Muscle layer of colon (tissue), 2 donors: ENCODE data around the gene GIMAP4.
"Not testable (repeated sequence)": the region's sequence is repeated elsewhere in the genome, so short reads cannot be mapped to it uniquely, and the experiment has no call there.

Experiments
- H3K27ac ChIP-seq: one replicate; pipeline ENCODE4 v1.7.0; 2013; ENCODE audit warnings: low read depth, mild to moderate bottlenecking, low read length, moderate library complexity
- H3K27me3 ChIP-seq, 2 donors: one replicate each; pipeline ENCODE4 v1.7.0; 2013; ENCODE audit warnings: low read length in 2 of 2, mild to moderate bottlenecking in 2 of 2; ENCODE audit not compliant: insufficient read depth in 2 of 2, control insufficient read depth in 1 of 2
- H3K36me3 ChIP-seq: one replicate; pipeline ENCODE4 v1.7.0; 2013; ENCODE audit warnings: mild to moderate bottlenecking, low read length; ENCODE audit not compliant: insufficient read depth
- H3K4me1 ChIP-seq: one replicate; pipeline ENCODE4 v1.7.0; 2013; ENCODE audit warnings: mild to moderate bottlenecking, low read length; ENCODE audit not compliant: insufficient read depth
- H3K4me3 ChIP-seq, 2 donors: one replicate each; pipeline ENCODE4 v1.7.0; 2013; ENCODE audit warnings: low read length in 2 of 2, low read depth in 1 of 2, mild to moderate bottlenecking in 1 of 2, moderate library complexity in 1 of 2
- H3K9ac ChIP-seq: one replicate; pipeline ENCODE4 v1.7.0; 2013; ENCODE audit warnings: low read length
- H3K9me3 ChIP-seq: one replicate; pipeline ENCODE4 v1.7.0; 2013; ENCODE audit warnings: mild to moderate bottlenecking, low read length
- donor health status: abdominal sarcoma.
- donor health status: Adenocarcinoma of cecum.

Gene GIMAP4

GRCh38 chr7:150564566-150564965, 2.6 kb upstream of the GIMAP4 start:
- Histone ChIP-seq H3K9me3 (no peaks in the 10 kb centered on the region), H3K9ac (no peak overlapping the region), H3K27me3 (no peaks in the 10 kb centered on the region), H3K27ac (no peak overlapping the region), H3K4me3 (no peak overlapping the region), H3K36me3 (no peaks in the 10 kb centered on the region), H3K4me1 (no peaks in the 10 kb centered on the region)

GRCh38 chr7:150565239-150565638, 2.0 kb upstream of the GIMAP4 start:
- no peak overlapping the region for H3K4me3 ChIP-seq
- no peaks in the 10 kb centered on the region for H3K4me1 ChIP-seq
- no peak overlapping the region for H3K9ac ChIP-seq
- H3K9me3 ChIP-seq, result no peaks in the 10 kb centered on the region
- no peak overlapping the region for H3K27ac ChIP-seq
- H3K27me3 ChIP-seq, result no peaks in the 10 kb centered on the region
- no peaks in the 10 kb centered on the region for H3K36me3 ChIP-seq

- Histone ChIP-seq H3K27me3 (no peaks in the 10 kb centered on the region), H3K4me1 (no peaks in the 10 kb centered on the region), H3K9ac (no peak overlapping the region), H3K4me3 (no peak overlapping the region), H3K27ac (no peak overlapping the region), H3K9me3 (no peaks in the 10 kb centered on the region), H3K36me3 (no peaks in the 10 kb centered on the region)
Observed at GRCh38 chr7:150566123-150566522, 1.1 kb upstream of the GIMAP4 start.

GRCh38 chr7:150566572-150566971, 618 bp upstream of the GIMAP4 start:
- Histone ChIP-seq H3K9me3 (no peaks in the 10 kb centered on the region), H3K27ac (no peak overlapping the region), H3K4me3 (no peak overlapping the region), H3K4me1 (no peaks in the 10 kb centered on the region), H3K9ac (no peak overlapping the region), H3K27me3 (no peaks in the 10 kb centered on the region), H3K36me3 (no peaks in the 10 kb centered on the region)

GRCh38 chr7:150567871-150568301, 696 bp downstream of the GIMAP4 start:
- Histone ChIP-seq H3K4me3 (no peak overlapping the region), H3K36me3 (no peaks in the 10 kb centered on the region), H3K9me3 (no peaks in the 10 kb centered on the region), H3K27me3 (no peaks in the 10 kb centered on the region), H3K9ac (no peak overlapping the region), H3K27ac (no peak overlapping the region), H3K4me1 (no peaks in the 10 kb centered on the region)

- H3K9ac ChIP-seq, result no peak overlapping the region
Observed at GRCh38 chr7:150568714-150569113, 1.5 kb downstream of the GIMAP4 start.

DNA sequence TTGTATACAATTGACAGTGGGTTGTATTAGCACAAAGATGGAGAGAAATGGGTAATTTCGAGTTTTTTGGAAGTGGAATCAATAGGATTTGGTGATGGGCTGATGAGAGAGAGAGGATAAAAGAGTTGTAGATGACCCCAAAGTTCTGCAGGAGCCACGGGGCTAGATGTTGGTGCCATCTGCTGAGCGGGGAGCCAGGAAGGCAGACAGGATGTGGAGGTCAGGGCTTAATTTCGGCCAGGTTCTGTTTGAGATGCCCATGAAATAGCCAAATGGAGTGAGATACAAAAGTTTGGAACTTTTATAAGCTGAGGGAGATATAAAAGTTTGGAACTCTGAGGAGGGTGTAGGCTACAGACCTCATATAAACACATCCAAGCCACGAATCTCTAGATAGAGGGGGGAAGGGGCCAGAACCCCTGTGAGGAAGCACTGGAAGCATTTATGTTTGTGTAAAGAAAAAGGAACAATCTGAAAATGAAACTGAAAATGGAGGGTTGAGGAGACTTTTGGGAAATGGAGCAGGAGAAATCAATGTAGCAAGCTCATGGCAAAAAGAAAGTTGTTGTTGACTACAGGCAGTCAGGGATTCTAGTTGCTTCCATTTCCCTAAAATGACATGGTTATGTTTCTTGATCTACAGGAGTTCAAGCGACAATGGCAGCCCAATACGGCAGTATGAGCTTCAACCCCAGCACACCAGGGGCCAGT, 2.2 kb downstream of the GIMAP4 start:
- no peak overlapping the region for H3K27ac ChIP-seq
- no peak overlapping the region for H3K4me3 ChIP-seq

More at GRCh38 chr7:150568714-150569113, 1.5 kb downstream of the GIMAP4 start:
- no peaks in the 10 kb centered on the region for H3K27me3 ChIP-seq
- H3K36me3 ChIP-seq, result no peaks in the 10 kb centered on the region
- H3K4me1 ChIP-seq, result no peaks in the 10 kb centered on the region
- H3K9me3 ChIP-seq, result no peaks in the 10 kb centered on the region
- H3K27ac ChIP-seq, result no peak overlapping the region
- no peak overlapping the region for H3K4me3 ChIP-seq

GRCh38 chr7:150570556-150571465, 3.6 kb downstream of the GIMAP4 start:
- no peaks in the 10 kb centered on the region for H3K27me3 ChIP-seq
- no peaks in the 10 kb centered on the region for H3K36me3 ChIP-seq
- H3K27ac ChIP-seq, result no peak overlapping the region
- no peak overlapping the region for H3K4me3 ChIP-seq
- no peak overlapping the region for H3K9ac ChIP-seq
- H3K9me3 ChIP-seq, result no peaks in the 10 kb centered on the region
- no peaks in the 10 kb centered on the region for H3K4me1 ChIP-seq

More for the DNA sequence above, 2.2 kb downstream of the GIMAP4 start:
- H3K4me1 ChIP-seq, result no peaks in the 10 kb centered on the region
- H3K36me3 ChIP-seq, result no peaks in the 10 kb centered on the region
- H3K9me3 ChIP-seq, result no peaks in the 10 kb centered on the region
- H3K27me3 ChIP-seq, result no peaks in the 10 kb centered on the region
- H3K9ac ChIP-seq, result no peak overlapping the region

- Histone ChIP-seq H3K27me3 (no peaks in the 10 kb centered on the region), H3K4me1 (no peaks in the 10 kb centered on the region), H3K36me3 (no peaks in the 10 kb centered on the region), H3K9me3 (no peaks in the 10 kb centered on the region), H3K9ac (no peak overlapping the region), H3K4me3 (no peak overlapping the region), H3K27ac (no peak overlapping the region)
Observed at GRCh38 chr7:150572496-150572895, 5.3 kb downstream of the GIMAP4 start.

GRCh38 chr7:150579979-150580637, 12.9 kb downstream of the GIMAP4 start:
- H3K36me3 ChIP-seq, H3K27ac ChIP-seq, H3K4me1 ChIP-seq, H3K9me3 ChIP-seq, H3K9ac ChIP-seq, H3K4me3 ChIP-seq, H3K27me3 ChIP-seq: not testable (repeated sequence)

- H3K9ac ChIP-seq, result no peak overlapping the region
- no peaks in the 10 kb centered on the region for H3K4me1 ChIP-seq
- H3K27ac ChIP-seq, result no peak overlapping the region
- no peak overlapping the region for H3K4me3 ChIP-seq
- no peaks in the 10 kb centered on the region for H3K9me3 ChIP-seq
- H3K36me3 ChIP-seq, result no peaks in the 10 kb centered on the region
- H3K27me3 ChIP-seq, result no peaks in the 10 kb centered on the region
Observed at GRCh38 chr7:150580638-150581394, 13.6 kb downstream of the GIMAP4 start.
